Dermis microvascular lymphatic vessel endothelial cell (primary cell): ENCODE results near the gene ZNF19. TPM values are rescaled to one million over a fixed set of nuclear protein-coding genes. Genes with fewer than 3 reads are reported as not detected.
"Not testable (repeated sequence)": the region's sequence is repeated elsewhere in the genome, so short reads cannot be mapped to it uniquely, and the experiment has no call there.

ENCODE experiments used
- DNase-seq, 2 donors: peaks; one replicate each; pipeline versions ENCODE4 v3.0.0 to v3.0.0-alpha.2; 2010; ENCODE audit warnings: low read depth in 2 of 2
- total RNA-seq: library from RNA; depleted of rRNA; stranded (reverse); fragments of >200 nt; gene quantifications from 2 replicates; pipeline ENCODE4 v1.2.1, GENCODE V29; 2014

Gene ZNF19
- 1.3 TPM in 2 replicates for total RNA-seq

GRCh38 chr16:71489122-71489521 lies at the start of gene ZNF19:
ZNF19 (minus strand) TSS chr16:71489324; CDS start chr16:71482114, 7,210 bp downstream.
- no peak for DNase-seq

GRCh38 chr16:71537643-71538042 lies 48.5 kb upstream of the ZNF19 start:
- DNase-seq, result peak; percentile 11 to 45

GRCh38 chr16:71536752-71537499 lies 47.8 kb upstream of the ZNF19 start:
- no peak for DNase-seq

- no peak for DNase-seq
Measured at GRCh38 chr16:71532366-71532765, 43.2 kb upstream of the ZNF19 start.

GRCh38 chr16:71528863-71529262 lies 39.7 kb upstream of the ZNF19 start:
- no peak for DNase-seq

GRCh38 chr16:71528257-71528656 lies 39.1 kb upstream of the ZNF19 start:
- DNase-seq, result no peak

GRCh38 chr16:71526111-71526631 lies 37.0 kb upstream of the ZNF19 start, which contains the start of gene CHST4:
CHST4 (plus strand) TSS chr16:71526426; CDS start chr16:71536678, 10,252 bp downstream.
- DNase-seq, result no peak

- DNase-seq, result no peak
Measured at GRCh38 chr16:71524566-71525553, 35.7 kb upstream of the ZNF19 start.

GRCh38 chr16:71520550-71520949 lies 31.4 kb upstream of the ZNF19 start:
- no peak for DNase-seq

GRCh38 chr16:71515026-71515425 lies 25.9 kb upstream of the ZNF19 start:
- DNase-seq, result no peak

- DNase-seq, result no peak
Measured at GRCh38 chr16:71514476-71514875, 25.4 kb upstream of the ZNF19 start.

- DNase-seq, result no peak
Measured at GRCh38 chr16:71513302-71513701, 24.2 kb upstream of the ZNF19 start.

- DNase-seq, result no peak
Measured at GRCh38 chr16:71507061-71507460, 17.9 kb upstream of the ZNF19 start.

GRCh38 chr16:71504901-71505300 lies 15.8 kb upstream of the ZNF19 start:
- DNase-seq, result no peak

- not testable (repeated sequence) for DNase-seq
Measured at GRCh38 chr16:71504051-71504450, 14.9 kb upstream of the ZNF19 start.

GRCh38 chr16:71501547-71501946 lies 12.4 kb upstream of the ZNF19 start:
- no peak for DNase-seq

GRCh38 chr16:71500964-71501363 lies 11.8 kb upstream of the ZNF19 start:
- DNase-seq, result no peak

GRCh38 chr16:71499775-71500364 lies 10.7 kb upstream of the ZNF19 start:
- peak; percentile 54 to 64 for DNase-seq

- DNase-seq, result no peak
Measured at GRCh38 chr16:71498031-71498430, 8.9 kb upstream of the ZNF19 start.

- DNase-seq, result no peak
Measured at GRCh38 chr16:71493213-71493612, 4.1 kb upstream of the ZNF19 start.

GRCh38 chr16:71492786-71493185 lies 3.7 kb upstream of the ZNF19 start:
- no peak for DNase-seq

- no peak for DNase-seq
Measured at GRCh38 chr16:71491054-71491453, 1.9 kb upstream of the ZNF19 start.
